HG02678 (cell line): ENCODE measurements around the gene DHRS7C.
"Not testable (repeated sequence)": the region's sequence is repeated elsewhere in the genome, so short reads cannot be mapped to it uniquely, and the experiment has no call there.

ENCODE experiments used
- ATAC-seq: cut with Tn5 transposase; IDR thresholded peaks from one replicate; pipeline ENCODE4 v1.9.1; 2021; ENCODE audit warnings: mild to moderate bottlenecking, moderate library complexity; ENCODE audit not compliant: unreplicated experiment

Gene DHRS7C

GRCh38 chr17:9810100-9810949, 18.9 kb upstream of the DHRS7C start:
- ATAC-seq = no peak

GRCh38 chr17:9809409-9809808, 18.0 kb upstream of the DHRS7C start:
- ATAC-seq = no peak

DNA sequence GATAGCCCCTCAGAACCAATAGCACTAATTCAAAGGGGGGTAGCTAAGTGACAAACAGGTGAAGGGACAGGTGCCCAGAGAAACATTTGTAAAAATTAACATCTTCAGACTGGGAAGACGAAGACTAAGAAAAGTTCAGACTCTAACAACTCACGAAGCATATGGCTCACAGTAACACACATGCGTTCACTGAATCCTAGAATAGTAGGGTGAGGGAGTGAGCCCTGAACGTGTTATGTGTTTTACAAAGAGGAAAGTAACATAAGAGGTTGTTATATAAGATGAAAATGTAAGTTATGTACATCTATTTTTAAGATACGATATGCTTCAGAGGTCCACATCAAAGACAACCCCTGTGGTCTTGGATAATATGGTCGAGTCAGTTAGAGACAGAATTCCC, 15.3 kb upstream of the DHRS7C start:
- ATAC-seq = no peak

DNA sequence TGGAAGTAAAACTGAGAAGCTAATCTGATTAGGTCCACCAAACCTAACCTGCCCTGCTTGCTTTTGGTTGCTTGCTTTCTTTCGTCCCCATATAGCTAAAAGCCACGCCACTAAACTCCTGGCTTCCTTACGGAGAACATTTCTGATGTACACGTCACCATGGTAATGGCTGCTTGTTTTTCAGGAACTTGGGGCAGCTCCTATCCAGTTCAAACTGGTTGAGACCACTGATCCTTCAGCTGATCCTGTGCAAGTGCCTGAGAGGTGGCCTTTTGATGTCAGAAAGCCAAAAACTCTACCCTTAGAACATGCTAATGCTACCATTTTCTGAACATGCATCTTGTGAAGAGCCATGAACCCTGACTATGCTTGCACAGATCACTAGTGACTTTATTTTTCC, 14.4 kb upstream of the DHRS7C start:
- no peak for ATAC-seq

- ATAC-seq = no peak
Measured at GRCh38 chr17:9802697-9803096, 11.3 kb upstream of the DHRS7C start.

DNA sequence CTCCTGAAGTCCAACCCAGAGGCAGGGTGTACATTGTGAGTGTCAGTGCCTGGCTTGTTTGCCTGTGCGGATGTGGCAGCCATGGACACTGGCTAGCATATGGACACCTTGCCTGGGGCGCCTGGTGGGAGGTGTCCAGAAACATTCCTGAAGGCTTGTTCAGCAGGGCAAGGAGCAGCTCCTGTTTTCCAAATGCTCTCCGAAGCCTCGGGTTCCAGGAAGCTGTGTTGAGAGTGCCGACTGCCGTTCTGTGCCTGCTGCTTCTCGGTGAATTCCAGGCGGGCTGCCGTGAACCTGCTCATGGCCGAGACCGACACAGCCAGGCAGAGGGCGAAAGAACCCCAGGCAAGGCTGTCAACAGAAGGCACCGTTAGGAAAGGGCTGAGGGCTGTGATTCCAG, 10.9 kb upstream of the DHRS7C start:
- ATAC-seq = no peak

DNA sequence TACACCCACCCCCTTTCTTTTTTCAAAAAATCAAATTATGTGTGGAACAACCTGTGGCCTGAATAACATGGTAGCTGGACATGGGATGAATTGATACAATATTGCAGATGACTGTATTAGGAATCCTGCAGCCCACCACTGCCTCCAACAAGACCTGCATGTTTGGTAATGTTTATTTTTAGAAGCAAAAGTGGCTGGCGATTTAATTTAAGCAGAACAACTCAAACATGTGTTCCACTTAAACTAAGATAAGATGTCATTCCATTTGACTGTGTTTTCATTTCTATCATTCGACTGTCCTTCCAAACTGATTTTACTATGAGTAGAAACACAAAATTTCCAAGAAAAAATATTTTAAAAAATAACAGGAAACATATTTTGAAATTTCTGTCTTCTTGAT, 10.1 kb upstream of the DHRS7C start:
- ATAC-seq = no peak

DNA sequence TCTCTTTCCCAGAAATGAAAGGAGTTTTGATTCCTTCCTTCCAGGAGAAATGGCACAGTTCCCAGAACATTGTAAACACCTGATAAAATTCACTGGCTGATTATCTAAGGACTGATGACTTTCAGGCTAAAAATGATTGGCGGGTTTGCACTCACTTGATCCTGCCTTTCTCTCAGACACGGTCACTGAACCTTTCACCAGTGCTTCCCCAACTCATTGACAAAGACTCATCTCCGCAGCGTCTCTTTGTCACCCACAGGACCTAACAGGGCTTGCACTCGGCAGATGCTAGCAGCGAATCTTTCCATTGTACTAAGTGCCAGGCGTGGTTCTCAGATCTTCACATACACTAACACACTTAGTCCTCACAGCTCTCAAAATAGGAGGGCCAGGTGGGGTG, 7.3 kb upstream of the DHRS7C start:
- no peak for ATAC-seq

- no peak for ATAC-seq
Measured at GRCh38 chr17:9798008-9798407, 6.6 kb upstream of the DHRS7C start.

DNA sequence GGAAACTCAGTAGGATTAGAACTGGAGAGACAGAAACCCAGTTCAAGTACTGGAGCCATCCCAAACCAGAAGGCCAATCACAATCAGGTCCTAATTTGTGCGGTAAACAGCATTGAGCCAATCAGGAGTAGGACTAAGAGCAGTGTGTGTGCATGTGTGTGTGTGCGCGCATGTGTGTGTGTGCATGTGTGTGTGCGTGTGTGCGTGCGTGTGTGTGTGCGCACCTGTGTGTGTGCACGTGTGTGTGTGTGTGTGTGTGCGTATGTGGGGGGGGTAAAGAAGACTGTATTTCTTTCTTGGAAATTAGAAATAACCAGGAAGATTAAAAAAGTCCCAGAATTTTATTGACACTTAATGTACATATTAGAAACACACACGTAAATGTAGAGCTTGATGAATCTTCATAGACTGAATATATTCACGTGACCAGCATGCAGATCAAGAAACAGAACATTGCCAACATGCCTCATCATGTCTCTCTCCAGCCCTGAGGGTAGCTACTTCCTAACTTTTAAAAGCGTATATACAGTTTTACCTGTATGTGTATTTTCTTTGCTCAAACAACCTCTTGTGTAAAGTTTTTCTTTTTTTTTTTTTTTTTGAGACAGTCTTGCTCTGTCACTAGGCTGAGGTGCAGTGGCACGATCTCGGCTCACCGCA, 919 bp upstream of the DHRS7C start:
- no peak for ATAC-seq

DNA sequence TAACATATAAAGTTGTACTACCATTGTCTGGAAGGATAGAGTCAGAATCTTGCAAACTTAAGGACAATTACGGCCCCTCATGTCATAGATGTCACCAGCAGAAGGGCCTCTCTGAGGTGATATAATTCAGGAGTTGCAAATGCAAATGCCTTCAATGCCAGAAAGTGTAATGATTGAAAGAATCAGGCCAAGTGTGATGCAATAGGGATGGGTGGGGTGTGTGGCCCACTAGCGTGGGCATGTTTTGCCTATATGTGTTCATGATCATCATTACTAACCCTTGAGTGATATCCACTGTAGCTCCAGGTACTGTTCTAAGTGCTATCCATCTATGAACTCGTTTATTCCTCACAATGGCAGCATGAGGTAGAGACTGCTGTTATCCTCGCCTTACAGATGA, 1.1 kb downstream of the DHRS7C start:
- ATAC-seq = no peak

DNA sequence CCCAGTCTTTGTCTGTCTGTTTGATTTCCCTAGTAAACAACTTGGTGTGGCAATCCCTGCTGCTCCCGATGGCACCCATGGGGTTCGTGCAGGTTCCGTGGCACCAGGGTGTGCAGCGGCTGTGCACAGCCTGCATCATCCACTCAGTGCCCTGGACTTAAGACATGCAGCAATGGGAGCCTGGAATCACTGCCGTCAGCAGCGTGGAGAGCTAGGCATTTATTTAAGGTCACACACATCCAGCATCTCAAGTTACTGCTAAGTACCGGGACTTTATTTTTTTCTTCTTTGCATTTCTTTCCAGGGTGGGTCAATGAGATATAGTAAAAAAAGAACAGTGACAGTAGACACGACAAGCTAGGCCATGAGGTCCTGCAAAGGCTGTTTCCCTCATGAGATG, 2.8 kb downstream of the DHRS7C start:
- no peak for ATAC-seq

- ATAC-seq = no peak
Measured at GRCh38 chr17:9784544-9784943, 6.8 kb downstream of the DHRS7C start.

DNA sequence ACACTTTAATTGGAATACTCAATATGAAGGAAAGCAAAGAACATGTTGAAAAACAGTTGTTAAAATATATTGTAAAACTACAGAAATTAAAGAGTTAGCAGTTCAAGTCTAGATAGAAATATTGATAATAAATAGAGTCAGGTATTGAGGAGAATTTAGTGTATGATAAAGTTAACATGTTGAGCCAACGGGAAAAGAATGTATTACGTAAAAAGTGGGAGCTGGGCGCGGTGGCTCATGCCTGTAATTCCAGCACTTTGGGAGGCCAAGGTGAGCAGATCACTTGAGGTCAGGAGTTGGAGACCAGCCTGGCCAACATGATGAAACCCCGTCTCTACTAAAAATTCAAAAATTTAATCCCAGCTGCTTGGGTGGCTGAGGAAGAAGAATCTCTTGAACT, 7.9 kb downstream of the DHRS7C start:
- ATAC-seq = not testable (repeated sequence)

DNA sequence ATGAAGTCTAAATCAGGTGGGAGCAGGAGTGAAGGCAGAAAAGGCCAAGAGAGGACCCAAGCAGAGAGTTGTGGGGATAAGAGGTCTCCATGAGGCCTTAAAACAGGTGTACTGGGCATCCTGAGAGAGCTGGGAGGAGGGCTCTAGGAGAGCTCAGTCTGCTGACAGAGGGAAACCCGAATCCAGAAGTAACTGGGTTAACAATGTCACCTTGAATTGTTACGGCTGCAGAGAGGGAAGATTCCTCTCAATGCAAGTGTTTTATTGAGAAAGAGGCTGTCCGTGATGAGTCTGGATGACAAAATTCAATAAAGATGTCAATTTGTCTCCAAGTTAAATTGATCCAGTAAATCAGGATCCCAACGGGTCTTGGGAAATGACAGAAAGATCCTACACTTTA, 8.3 kb downstream of the DHRS7C start:
- ATAC-seq = no peak

DNA sequence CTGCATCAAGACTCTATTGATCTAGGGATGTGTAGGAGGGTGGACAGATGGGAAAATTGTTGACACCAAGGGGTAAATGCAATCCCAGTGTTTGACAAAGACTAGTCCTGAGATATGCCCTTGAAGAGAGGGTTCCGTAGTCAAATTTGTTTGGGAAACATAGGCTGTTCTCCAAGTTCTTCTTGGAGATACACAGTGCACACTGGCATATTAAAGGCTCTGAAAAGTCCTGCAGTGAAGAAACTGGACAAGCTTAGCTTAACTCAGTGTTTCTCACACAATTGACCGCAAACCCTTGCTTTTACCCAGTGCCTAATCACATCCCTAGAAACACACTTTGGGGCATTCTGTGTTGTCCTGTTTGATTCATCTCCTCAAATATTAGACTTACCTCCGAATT, 10.8 kb downstream of the DHRS7C start:
- no peak for ATAC-seq

DNA sequence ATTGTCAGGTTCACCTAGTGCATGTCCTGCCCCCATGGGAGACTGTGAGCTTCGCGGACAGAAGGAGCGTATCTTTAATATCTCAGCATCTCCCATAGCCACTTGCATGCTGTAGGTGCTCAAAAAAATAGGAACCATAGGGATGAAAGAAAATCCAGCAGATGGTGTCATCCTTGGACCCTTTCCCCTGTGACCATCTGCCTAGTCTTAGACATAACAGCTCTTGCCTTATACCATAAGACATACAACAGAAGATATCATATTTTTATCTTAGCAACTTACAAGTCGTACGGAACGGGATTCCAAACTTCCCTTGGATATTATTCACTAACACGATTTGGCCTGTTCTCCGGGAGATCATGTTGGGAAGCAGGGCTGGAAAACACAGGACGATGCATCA, 14.5 kb downstream of the DHRS7C start:
- no peak for ATAC-seq

DNA sequence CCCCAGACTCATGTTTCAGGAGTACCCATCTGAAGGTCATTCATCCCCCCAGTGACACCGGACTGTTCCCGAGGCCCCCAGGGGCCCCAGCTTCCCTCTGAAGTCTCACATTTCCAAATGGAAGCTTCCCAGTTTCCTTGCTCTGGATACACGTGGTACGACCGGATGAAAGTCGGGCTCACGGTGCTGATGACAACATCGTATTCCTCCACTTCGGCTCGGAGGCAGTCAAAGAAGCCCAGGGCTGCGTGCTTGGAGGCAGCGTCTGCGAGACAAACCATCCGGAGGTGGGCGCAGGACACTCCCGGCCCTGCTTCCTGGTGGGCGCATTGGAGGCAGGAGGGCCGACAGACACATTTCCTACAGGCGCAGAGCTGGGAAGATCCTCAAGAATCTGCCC, 18.7 kb downstream of the DHRS7C start:
- ATAC-seq = no peak

GRCh38 chr17:9771465-9771864, 19.9 kb downstream of the DHRS7C start:
- no peak for ATAC-seq

- no peak for ATAC-seq
Measured at GRCh38 chr17:9769036-9769695, 22.2 kb downstream of the DHRS7C start.

DNA sequence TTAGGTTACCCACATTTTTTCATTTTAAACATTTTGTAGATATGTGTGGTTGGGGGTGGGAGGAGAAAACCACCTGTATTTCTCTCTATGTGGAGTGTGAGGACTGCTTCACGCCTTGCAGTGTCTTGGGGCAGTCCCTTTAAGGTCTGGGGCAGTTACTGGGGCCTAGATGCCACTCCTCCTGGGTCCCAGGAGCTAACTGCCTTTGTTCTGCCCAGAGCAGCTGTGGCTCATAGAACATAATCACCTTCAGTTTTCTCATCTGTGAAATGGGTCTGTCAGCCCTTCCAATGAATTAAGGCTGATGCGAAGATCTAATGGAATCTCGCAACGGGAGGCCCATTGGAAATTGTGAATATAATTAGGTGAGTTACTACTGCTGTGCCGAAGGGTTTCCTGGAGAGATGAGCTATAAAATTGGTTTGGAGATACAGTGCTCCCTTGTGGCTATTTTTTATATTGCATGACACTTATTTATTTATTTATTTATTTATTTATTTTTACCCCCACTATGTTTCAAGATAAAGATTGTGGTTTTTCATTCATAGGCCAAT, 22.9 kb downstream of the DHRS7C start:
- ATAC-seq = no peak
